22Rv1 (cell line): ENCODE measurements around the gene NRARP.

ENCODE experiments used
- CTCF ChIP-seq: fragments of 450-650 bp; IDR thresholded peaks from 2 replicates; pipeline ENCODE4 v1.5.1; 2017; ENCODE audit warnings: mild to moderate bottlenecking
- ZFX ChIP-seq: fragments of 450-650 bp; IDR thresholded peaks from 2 replicates; pipeline ENCODE4 v1.6.1; 2017; ENCODE audit warnings: antibody characterized with exemption, borderline replicate concordance

- TF ChIP-seq CTCF (0 out of 2 replicates have a peak, but pooled peaks have one; percentile 7), ZFX (no peak)
Observed at GRCh38 chr9:137319011-137319738, 17.1 kb upstream of the NRARP start.
